ENCODE data around the gene FANK1.
"Not testable (repeated sequence)": the region's sequence is repeated elsewhere in the genome, so short reads cannot be mapped to it uniquely, and the experiment has no call there.

Gene FANK1

GRCh38 chr10:125933693-125934092 is 37.3 kb downstream of the FANK1 start:
- no peak for DNase-seq

- DNase-seq: no peak
Observed at GRCh38 chr10:125936331-125936730, 40.0 kb downstream of the FANK1 start.

- no peak for DNase-seq
Observed at GRCh38 chr10:125940515-125940914, 44.2 kb downstream of the FANK1 start.

- no peak for DNase-seq
Observed at GRCh38 chr10:125951290-125951689, 54.9 kb downstream of the FANK1 start.

GRCh38 chr10:125953778-125954385 is 57.5 kb downstream of the FANK1 start:
- no peak for DNase-seq

GRCh38 chr10:125955766-125956165 is 59.4 kb downstream of the FANK1 start:
- no peak for DNase-seq

- no peak for DNase-seq
Observed at GRCh38 chr10:125961743-125962142, 65.4 kb downstream of the FANK1 start.

- DNase-seq: no peak
Observed at GRCh38 chr10:125962200-125962599, 65.8 kb downstream of the FANK1 start.

GRCh38 chr10:125964558-125964957 is 68.2 kb downstream of the FANK1 start:
- no peak for DNase-seq

- DNase-seq: no peak
Observed at GRCh38 chr10:125967533-125967932, 71.2 kb downstream of the FANK1 start.

- DNase-seq: not testable (repeated sequence)
Observed at GRCh38 chr10:125970077-125970630, 73.8 kb downstream of the FANK1 start.

GRCh38 chr10:125976960-125977605 is 80.7 kb downstream of the FANK1 start:
- DNase-seq: no peak

- DNase-seq: no peak
Observed at GRCh38 chr10:125979976-125980375, 83.6 kb downstream of the FANK1 start.

GRCh38 chr10:125980521-125981035 is 84.2 kb downstream of the FANK1 start:
- no peak for DNase-seq

- peak; percentile 37 for DNase-seq
Observed at GRCh38 chr10:125982260-125982948, 86.0 kb downstream of the FANK1 start.

- DNase-seq: no peak
Observed at GRCh38 chr10:125983161-125983560, 86.8 kb downstream of the FANK1 start.

GRCh38 chr10:125983656-125984055 is 87.3 kb downstream of the FANK1 start:
- no peak for DNase-seq

- no peak for DNase-seq
Observed at GRCh38 chr10:125984346-125984745, 88.0 kb downstream of the FANK1 start.

GRCh38 chr10:125984865-125985495 is 88.6 kb downstream of the FANK1 start:
- DNase-seq: no peak

GRCh38 chr10:125985557-125986240 is 89.3 kb downstream of the FANK1 start:
- no peak for DNase-seq

GRCh38 chr10:125989791-125990190 is 93.4 kb downstream of the FANK1 start:
- no peak for DNase-seq

- DNase-seq: no peak
Observed at GRCh38 chr10:125990974-125991373, 94.6 kb downstream of the FANK1 start.

GRCh38 chr10:125991392-125991791 is 95.0 kb downstream of the FANK1 start:
- DNase-seq: no peak

All from CD4-positive, alpha-beta T cell treated with Interleukin-12 subunit alpha and Interleukin-12 subunit beta, for 1 hour (primary cell).